Spleen (tissue), 11 donors: ENCODE measurements around the gene IQSEC3. TPM values are rescaled to one million over a fixed set of nuclear protein-coding genes. Genes with fewer than 3 reads are reported as not detected.

Experiments used
- DNase-seq: peaks from one replicate; pipeline ENCODE4 v3.0.0-alpha.2; 2020
- H3K27ac ChIP-seq, 8 donors: fragments of 200-600 bp; sonication (generic) in 7 of 8; 1 replicate in 4 of 8; 2 replicates in 4 of 8; pipeline versions ENCODE4 v1.5.0 to v1.8.0; 2016 to 2021; ENCODE audit warnings: inconsistent platforms in 4 of 8, mild to moderate bottlenecking in 4 of 8, moderate library complexity in 1 of 8
- H3K27me3 ChIP-seq, 7 donors: fragments of 200-600 bp; sonication (generic) in 6 of 7; replicated peaks in 1 of 7; 1 replicate in 4 of 7; 2 replicates in 3 of 7; pipeline versions ENCODE4 v1.5.0 to v1.8.0; 2016 to 2021; ENCODE audit warnings: inconsistent platforms in 3 of 7, mild to moderate bottlenecking in 1 of 7
- H3K36me3 ChIP-seq, 6 donors: fragments of 200-600 bp; sonication (generic) in 5 of 6; 1 replicate in 4 of 6; 2 replicates in 2 of 6; pipeline versions ENCODE4 v1.5.0 to v1.8.0; 2016 to 2021; ENCODE audit warnings: inconsistent platforms in 2 of 6
- H3K4me1 ChIP-seq, 6 donors: fragments of 200-600 bp; sonication (generic) in 5 of 6; 1 replicate in 3 of 6; 2 replicates in 3 of 6; pipeline versions ENCODE4 v1.5.0 to v1.8.0; 2016 to 2021; ENCODE audit warnings: inconsistent platforms in 3 of 6
- H3K4me3 ChIP-seq, 8 donors: fragments of 200-600 bp; sonication (generic) in 7 of 8; 1 replicate in 4 of 8; 2 replicates in 4 of 8; pipeline versions ENCODE4 v1.5.0 to v1.8.0; 2016 to 2021; ENCODE audit warnings: inconsistent platforms in 4 of 8, mild to moderate bottlenecking in 4 of 8, moderate library complexity in 2 of 8
- H3K9me3 ChIP-seq, 8 donors: fragments of 200-600 bp; sonication (generic) in 7 of 8; 1 replicate in 4 of 8; 2 replicates in 4 of 8; pipeline versions ENCODE4 v1.5.0 to v1.8.0; 2016 to 2021; ENCODE audit warnings: inconsistent platforms in 4 of 8
- CTCF ChIP-seq, 11 experiments: fragments of 200-600 bp in 7 of 11; fragments of 450-650 bp in 4 of 11; sonication (generic) in 4 of 11; IDR thresholded peaks in 8 of 11; conservative IDR thresholded peaks in 3 of 11; 1 replicate in 7 of 11; 2 replicates in 4 of 11; pipeline versions ENCODE4 v1.4.0 to v1.8.0; 2016 to 2021; ENCODE audit warnings: antibody characterized with exemption in 11 of 11, inconsistent platforms in 4 of 11, mild to moderate bottlenecking in 1 of 11
- POLR2A ChIP-seq, 3 donors: fragments of 450-650 bp; IDR thresholded peaks; one replicate each; pipeline ENCODE4 v1.5.1; 2017; ENCODE audit warnings: antibody characterized with exemption in 3 of 3, mild to moderate bottlenecking in 1 of 3
- POLR2AphosphoS5 ChIP-seq, 3 donors: sonication (generic); formaldehyde crosslinking; IDR thresholded peaks; one replicate each; pipeline ENCODE4 v1.5.1; 2017; ENCODE audit warnings: antibody characterized with exemption in 3 of 3
- WGBS, 5 donors: extraction: QIAGEN DNeasy Blood & Tissue Kit in 3 of 5; methylation state at CpG; one replicate each; pipeline versions ENCODE4 v1.1.5 to v1.1.7; 2013 to 2018; 5-methylcytosine and 5-hydroxymethylcytosine counted together
- intact Hi-C: fragments of 100-400 bp; cut with DNase I; formaldehyde crosslinking; loops from one replicate; pipeline ENCODE4 v1.15.0; 2023; ENCODE audit warnings: low total_unique reads
- polyA plus RNA-seq, 3 donors: library from polyadenylated mRNA; stranded (reverse); fragments of 200-250 nt; gene quantifications; one replicate each; pipeline ENCODE4 v1.2.1, GENCODE V29; 2013
- total RNA-seq, 7 donors: library from RNA; depleted of rRNA in 3 of 7; stranded (reverse); fragments of >200 nt in 3 of 7; fragmentation: NEBNext Ultra II Directional in 4 of 7; extraction: Animal tissue kit (Norgen Biotek cat#: 25700) in 4 of 7; gene quantifications; one replicate each; pipeline versions ENCODE4 v1.1.0 to v1.2.1, GENCODE V29; 2016 to 2021
- donor health status: healthy with polysubstance abuse.
- donor health status: DM: no; HTN: no; CAD: no; lungs with moderate emphysema.
- donor health status: DM: no; HTN: no; CAD: no.
- donor health status: Bipolar disorder and iron deficiency.
- donor health status: healthy.
- donor health status: DM: no; HTN: no; CAD: no.
- donor health status: DM: yes; HTN: yes; CAD: no.

The IQSEC3 gene
- total and polyA plus RNA-seq, 10 donors, result 0.20 to 1.6 (median 0.52) TPM; not detected in 1

- Histone ChIP-seq H3K9me3 (no peaks in the 10 kb centered on the region), H3K36me3 (no peaks in the 10 kb centered on the region), H3K27ac (no peak overlapping the region), H3K4me1 (peaks cover 0 to 28% (median 14%) of the 10 kb centered on the region in 6 donors), H3K27me3 (peaks cover 0 to 82% (median 32%) of the 10 kb centered on the region in 7 donors), H3K4me3 (no peak overlapping the region)
- no peak for TF ChIP-seq POLR2A (IDR thresholded peaks at IDR 0.05)
- TF ChIP-seq CTCF (IDR thresholded peaks at IDR 0.05 in 8 of 11, conservative IDR thresholded peaks at IDR 0.05 in 3 of 11), result no peak
- intact Hi-C loops, result no loop called here
- WGBS, 5 donors, result 76 to 86% (median 77%) methylated on average over 4 of the region's 4 CpGs
- DNase-seq, result peak; percentile 34
Measured at GRCh38 chr12:208813-209212, 142.2 kb downstream of the IQSEC3 start.

GRCh38 chr12:209246-209645 is 142.7 kb downstream of the IQSEC3 start:
- Histone ChIP-seq H3K4me1 (peaks cover 0 to 28% (median 10%) of the 10 kb centered on the region in 6 donors), H3K27ac (no peak overlapping the region), H3K27me3 (peaks cover 0 to 82% (median 27%) of the 10 kb centered on the region in 7 donors), H3K36me3 (no peaks in the 10 kb centered on the region), H3K9me3 (no peaks in the 10 kb centered on the region), H3K4me3 (no peak overlapping the region)
- intact Hi-C loops, result no loop called here
- no peak for DNase-seq
- WGBS, 5 donors, result 78 to 92% (median 84%) methylated on average over 14 to 15 of the region's 15 CpGs
- TF ChIP-seq CTCF (IDR thresholded peaks at IDR 0.05 in 8 of 11, conservative IDR thresholded peaks at IDR 0.05 in 3 of 11) (no peak), POLR2A (IDR thresholded peaks at IDR 0.05) (no peak)

- TF ChIP-seq POLR2A (IDR thresholded peaks at IDR 0.05), result no peak
- no peak for TF ChIP-seq POLR2AphosphoS5 (IDR thresholded peaks at IDR 0.05)
- no peak for TF ChIP-seq CTCF (IDR thresholded peaks at IDR 0.05 in 8 of 11, conservative IDR thresholded peaks at IDR 0.05 in 3 of 11)
- 87 to 95% (median 90%) methylated on average over 12 of the region's 12 CpGs for WGBS, 5 donors
- Histone ChIP-seq H3K27ac (no peak overlapping the region), H3K4me3 (no peak overlapping the region), H3K4me1 (peaks cover 0 to 35% (median 10%) of the 10 kb centered on the region in 6 donors), H3K36me3 (no peaks in the 10 kb centered on the region), H3K9me3 (no peaks in the 10 kb centered on the region), H3K27me3 (peaks cover 0 to 82% (median 25%) of the 10 kb centered on the region in 7 donors)
- intact Hi-C loops, result no loop called here
- DNase-seq, result no peak
Measured at GRCh38 chr12:209851-210250, 143.3 kb downstream of the IQSEC3 start.

- H3K9me3 ChIP-seq, result no peaks in the 10 kb centered on the region
- intact Hi-C loops, result no loop called here
- TF ChIP-seq POLR2A (IDR thresholded peaks at IDR 0.05) (no peak), POLR2AphosphoS5 (IDR thresholded peaks at IDR 0.05) (no peak), CTCF (IDR thresholded peaks at IDR 0.05 in 8 of 11, conservative IDR thresholded peaks at IDR 0.05 in 3 of 11) (no peak)
- no peaks in the 10 kb centered on the region for H3K36me3 ChIP-seq
- 66 to 82% (median 76%) methylated on average over 16 of the region's 16 CpGs for WGBS, 5 donors
- H3K27me3 ChIP-seq, result peaks cover 0 to 82% (median 25%) of the 10 kb centered on the region in 7 donors
- no peak overlapping the region for H3K27ac ChIP-seq
- H3K4me3 ChIP-seq, result no peak overlapping the region
- DNase-seq, result no peak
- H3K4me1 ChIP-seq, result peaks cover 0 to 39% (median 10%) of the 10 kb centered on the region in 6 donors
Measured at GRCh38 chr12:210277-211141, 143.9 kb downstream of the IQSEC3 start.
